Mammary epithelial cell (primary cell): Measurements from ENCODE around the gene BANK1.

Source experiments
- CTCF ChIP-seq, 2 donors: IDR thresholded peaks in 1 of 2; conservative IDR thresholded peaks in 1 of 2; 2 replicates each; pipeline ENCODE4 v1.5.1; 2011 to 2012; ENCODE audit warnings: inconsistent platforms in 2 of 2, low read length in 2 of 2, mild to moderate bottlenecking in 2 of 2, control low read depth in 1 of 2, low read depth in 1 of 2; ENCODE audit not compliant: insufficient read depth in 1 of 2; ENCODE audit errors: extremely low read depth in 1 of 2
- EZH2 ChIP-seq: IDR thresholded peaks from 2 replicates; pipeline ENCODE4 v1.6.1; 2012; ENCODE audit warnings: low read length, inconsistent platforms, borderline replicate concordance

DNA sequence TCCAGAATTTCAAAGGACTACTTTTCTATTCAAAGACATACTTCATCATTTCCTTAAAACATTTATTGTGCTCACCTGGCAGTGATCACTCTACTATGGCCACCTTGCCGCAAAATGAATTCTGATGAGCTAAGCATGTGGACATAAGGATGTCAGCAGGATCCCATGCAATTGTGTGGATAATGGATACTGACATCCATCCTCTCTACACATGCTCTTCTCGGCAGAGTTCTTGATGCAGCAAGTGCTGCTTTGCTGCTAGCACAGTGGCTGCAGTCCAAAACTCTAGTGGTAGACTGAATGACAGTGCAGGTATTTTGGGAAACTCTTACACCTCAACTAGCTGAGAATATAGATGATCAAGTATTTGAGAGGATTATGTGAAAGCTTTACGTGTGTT, 168.0 kb downstream of the BANK1 start:
- no peak for TF ChIP-seq CTCF (conservative IDR thresholded peaks at IDR 0.05 in 1 of 2, IDR thresholded peaks at IDR 0.05 in 1 of 2; ENCODE audit: extremely low read depth in 1 of 2, insufficient read depth in 1 of 2, low read depth in 1 of 2, low read length in 2 of 2)
- no peak for TF ChIP-seq EZH2
